Chondrocyte (in vitro differentiated cells): ENCODE results near the gene GUSB. TPM values are rescaled to one million over a fixed set of nuclear protein-coding genes. Genes with fewer than 3 reads are reported as not detected.

Source experiments
- DNase-seq: peaks from one replicate; pipeline ENCODE4 v3.0.0; 2021; ENCODE audit warnings: mixed read lengths, low spot score
- H3K27ac Mint-ChIP-seq: one replicate; pipeline ENCODE4 v1.8.0; 2021; ENCODE audit warnings: mild to moderate bottlenecking, moderate library complexity, mixed read lengths; ENCODE audit not compliant: unreplicated experiment
- H3K27me3 Mint-ChIP-seq: 2 replicates; pipeline ENCODE4 v1.8.0; 2021; ENCODE audit warnings: low read depth, mixed read lengths
- H3K36me3 Mint-ChIP-seq: 2 replicates; pipeline ENCODE4 v1.8.0; 2021; ENCODE audit warnings: low read depth, mixed read lengths
- H3K4me1 Mint-ChIP-seq: 2 replicates; pipeline ENCODE4 v1.8.0; 2021; ENCODE audit warnings: low read depth, mild to moderate bottlenecking, mixed read lengths
- H3K4me3 Mint-ChIP-seq: one replicate; pipeline ENCODE4 v1.8.0; 2021; ENCODE audit warnings: mild to moderate bottlenecking, moderate library complexity, mixed read lengths; ENCODE audit not compliant: unreplicated experiment
- H3K9me3 Mint-ChIP-seq: 2 replicates; pipeline ENCODE4 v1.8.0; 2021; ENCODE audit warnings: low read depth, mixed read lengths
- CTCF ChIP-seq: fragments of 200-600 bp; sonication (generic); IDR thresholded peaks from 2 replicates; pipeline ENCODE4 v1.5.0; 2021; ENCODE audit warnings: antibody characterized with exemption, mild to moderate bottlenecking, moderate library complexity
- total RNA-seq: library from RNA; stranded (reverse); gene quantifications from 3 replicates; pipeline ENCODE4 v1.2.1, GENCODE V29; 2021

GUSB gene
- total RNA-seq, 1 donor from 2014 or later, result 27.3 TPM

- no peaks in the 10 kb centered on the region for H3K27me3 Mint-ChIP-seq
- DNase-seq, result peak; percentile 77
- no peaks in the 10 kb centered on the region for H3K9me3 Mint-ChIP-seq
- H3K27ac Mint-ChIP-seq, result no peak overlapping the region
- H3K36me3 Mint-ChIP-seq, result peaks cover 3% of the 10 kb centered on the region
- peaks cover 11% of the 10 kb centered on the region for H3K4me1 Mint-ChIP-seq
- no peak overlapping the region for H3K4me3 Mint-ChIP-seq
- no peak for TF ChIP-seq CTCF
Measured at GRCh38 chr7:65978891-65979582, 3.0 kb downstream of the GUSB start.

- no peaks in the 10 kb centered on the region for H3K27me3 Mint-ChIP-seq
- H3K27ac Mint-ChIP-seq, result no peak overlapping the region
Measured at GRCh38 chr7:65976659-65977196, 5.3 kb downstream of the GUSB start.

GRCh38 chr7:65975814-65976445, 6.1 kb downstream of the GUSB start:
- Mint-ChIP-seq H3K4me1 (peaks cover 8% of the 10 kb centered on the region), H3K27ac (no peak overlapping the region), H3K9me3 (no peaks in the 10 kb centered on the region), H3K27me3 (no peaks in the 10 kb centered on the region), H3K4me3 (no peak overlapping the region), H3K36me3 (peaks cover 14% of the 10 kb centered on the region)
- DNase-seq, result peak; percentile 22
- TF ChIP-seq CTCF, result no peak

More at GRCh38 chr7:65976659-65977196, 5.3 kb downstream of the GUSB start:
- no peak for TF ChIP-seq CTCF
- peak; percentile 70 for DNase-seq
- Mint-ChIP-seq H3K4me1 (peaks cover 11% of the 10 kb centered on the region), H3K4me3 (no peak overlapping the region), H3K9me3 (no peaks in the 10 kb centered on the region), H3K36me3 (peaks cover 12% of the 10 kb centered on the region)

GRCh38 chr7:65974876-65975275, 7.1 kb downstream of the GUSB start:
- no peaks in the 10 kb centered on the region for H3K4me1 Mint-ChIP-seq
- H3K4me3 Mint-ChIP-seq, result no peak overlapping the region
- peaks cover 20% of the 10 kb centered on the region for H3K36me3 Mint-ChIP-seq
- no peak overlapping the region for H3K27ac Mint-ChIP-seq
- no peak for TF ChIP-seq CTCF
- DNase-seq, result peak; percentile 66
- no peaks in the 10 kb centered on the region for H3K9me3 Mint-ChIP-seq
- no peaks in the 10 kb centered on the region for H3K27me3 Mint-ChIP-seq

- peak; percentile 88 for DNase-seq
- H3K9me3 Mint-ChIP-seq, result no peaks in the 10 kb centered on the region
- H3K36me3 Mint-ChIP-seq, result peaks cover 23% of the 10 kb centered on the region
- no peak overlapping the region for H3K4me3 Mint-ChIP-seq
- no peak overlapping the region for H3K27ac Mint-ChIP-seq
- no peaks in the 10 kb centered on the region for H3K4me1 Mint-ChIP-seq
- no peak for TF ChIP-seq CTCF
- no peaks in the 10 kb centered on the region for H3K27me3 Mint-ChIP-seq
Measured at GRCh38 chr7:65974191-65974801, 7.7 kb downstream of the GUSB start.
